A673 (cell line): Measurements from ENCODE around the gene SCUBE3.

Source experiments
- CTCF ChIP-seq: fragments of 300-800, 200-600 bp; sonication (generic); conservative IDR thresholded peaks from 2 replicates; pipeline ENCODE4 v1.5.1; 2017; ENCODE audit warnings: low read depth, mild to moderate bottlenecking, antibody characterized with exemption, low read length, moderate library complexity, mixed read lengths
- EZH2 ChIP-seq: fragments of 200-600 bp; sonication (generic); IDR thresholded peaks from 2 replicates; pipeline ENCODE4 v1.6.1; 2017; ENCODE audit warnings: borderline replicate concordance, low read depth, mild to moderate bottlenecking, mixed read lengths, antibody characterized with exemption, low read length; ENCODE audit not compliant: poor library complexity, severe bottlenecking

DNA sequence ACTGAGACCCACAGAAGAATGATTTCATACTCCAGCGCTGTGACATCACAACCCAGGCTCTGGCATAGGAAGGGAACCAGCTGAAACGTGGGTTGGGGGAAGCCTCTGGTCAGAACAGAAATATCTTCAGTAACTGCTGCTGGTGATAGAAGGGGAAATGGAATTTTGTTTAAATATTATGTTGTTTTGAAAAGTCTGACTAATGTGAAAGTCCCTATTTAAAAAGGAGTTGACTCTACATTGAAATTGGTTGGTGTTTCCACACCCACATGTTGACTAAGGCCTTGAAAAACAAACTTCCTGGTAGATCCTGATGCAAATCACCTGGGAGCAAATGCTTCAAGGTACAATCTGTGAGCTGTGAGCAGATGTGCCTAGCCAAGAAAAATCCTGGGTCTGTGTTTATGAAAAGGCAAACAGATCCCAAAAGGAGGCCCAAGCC, 48.1 kb upstream of the SCUBE3 start:
- no peak for TF ChIP-seq CTCF
- no peak for TF ChIP-seq EZH2
